ENCODE measurements around the gene PSEN1. TPM values are rescaled to one million over a fixed set of nuclear protein-coding genes. Genes with fewer than 3 reads are reported as not detected.

The PSEN1 gene
- total RNA-seq, 1 donor from 2014 or later: 31.7 TPM

DNA sequence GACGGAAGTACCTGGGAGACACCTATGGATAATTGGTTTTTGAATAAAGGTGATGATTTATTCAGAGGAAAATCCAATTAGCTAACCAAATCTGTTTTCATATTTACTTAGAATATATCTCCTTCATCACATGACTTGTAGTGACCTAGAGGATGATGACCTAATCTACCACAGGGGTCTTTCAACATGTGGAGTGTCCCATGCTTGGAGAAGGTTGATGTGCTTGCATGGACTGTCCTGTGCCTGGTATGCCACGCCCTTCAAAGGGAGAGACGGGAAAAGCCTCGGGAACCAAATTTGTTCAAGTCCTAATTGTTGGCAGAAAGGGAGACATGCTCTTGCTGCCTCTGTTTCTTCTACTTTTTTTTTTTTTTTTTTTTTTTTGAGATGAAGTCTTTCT is 89.2 kb downstream of the PSEN1 start:
- TF ChIP-seq, protein P1, sequence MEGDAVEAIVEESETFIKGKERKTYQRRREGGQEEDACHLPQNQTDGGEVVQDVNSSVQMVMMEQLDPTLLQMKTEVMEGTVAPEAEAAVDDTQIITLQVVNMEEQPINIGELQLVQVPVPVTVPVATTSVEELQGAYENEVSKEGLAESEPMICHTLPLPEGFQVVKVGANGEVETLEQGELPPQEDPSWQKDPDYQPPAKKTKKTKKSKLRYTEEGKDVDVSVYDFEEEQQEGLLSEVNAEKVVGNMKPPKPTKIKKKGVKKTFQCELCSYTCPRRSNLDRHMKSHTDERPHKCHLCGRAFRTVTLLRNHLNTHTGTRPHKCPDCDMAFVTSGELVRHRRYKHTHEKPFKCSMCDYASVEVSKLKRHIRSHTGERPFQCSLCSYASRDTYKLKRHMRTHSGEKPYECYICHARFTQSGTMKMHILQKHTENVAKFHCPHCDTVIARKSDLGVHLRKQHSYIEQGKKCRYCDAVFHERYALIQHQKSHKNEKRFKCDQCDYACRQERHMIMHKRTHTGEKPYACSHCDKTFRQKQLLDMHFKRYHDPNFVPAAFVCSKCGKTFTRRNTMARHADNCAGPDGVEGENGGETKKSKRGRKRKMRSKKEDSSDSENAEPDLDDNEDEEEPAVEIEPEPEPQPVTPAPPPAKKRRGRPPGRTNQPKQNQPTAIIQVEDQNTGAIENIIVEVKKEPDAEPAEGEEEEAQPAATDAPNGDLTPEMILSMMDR (conservative IDR thresholded peaks at IDR 0.05; ENCODE audit: low read depth, low read length): no peak
- no peak overlapping the region for H3K4me3 ChIP-seq (ENCODE audit: low read depth, low read length)

DNA sequence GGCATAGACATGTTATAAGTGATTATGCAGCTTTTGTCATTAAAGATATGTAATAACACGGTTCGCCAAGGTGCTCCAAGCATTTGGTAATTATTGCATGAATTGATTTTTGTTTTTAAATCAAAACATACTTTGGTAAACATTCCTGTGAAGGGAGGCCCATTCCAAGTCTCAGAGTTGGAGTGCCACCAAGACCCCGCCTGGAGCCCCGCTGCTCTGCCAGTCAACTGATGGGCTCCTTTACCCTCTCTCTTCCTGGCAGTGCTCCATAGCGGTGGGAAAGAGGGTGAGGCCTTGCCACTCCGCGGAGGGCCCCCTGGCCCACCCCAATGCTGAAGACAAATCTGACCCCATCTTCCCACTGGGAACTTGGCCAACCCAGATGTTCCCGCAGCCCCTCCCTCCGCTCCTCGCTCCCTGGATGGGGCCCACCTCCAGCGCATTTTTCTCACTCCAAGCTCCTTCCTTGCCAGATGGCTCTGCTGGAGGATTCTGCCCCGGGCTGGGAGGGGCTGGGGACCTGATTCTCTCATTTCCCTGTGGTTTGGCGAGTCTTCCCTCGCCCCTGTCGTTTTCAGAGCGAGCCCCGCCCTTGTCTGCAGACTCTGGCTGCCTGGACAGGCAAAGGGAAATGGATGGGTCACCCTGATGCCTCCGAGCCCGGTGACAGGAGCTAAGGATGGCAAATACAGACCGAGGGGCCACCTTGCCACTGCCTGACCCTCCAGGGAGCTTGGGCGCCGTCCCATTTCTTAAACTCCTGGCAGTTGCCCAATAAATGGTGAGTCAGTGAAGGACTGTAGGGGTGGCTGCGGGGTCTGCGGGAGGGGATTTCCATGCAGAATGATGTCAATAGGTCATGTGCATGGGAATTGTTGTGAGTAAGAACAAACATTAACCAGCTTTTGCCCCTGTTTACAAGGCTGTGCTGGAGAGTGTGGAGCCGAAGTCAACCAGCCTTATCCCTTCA is 91.8 kb downstream of the PSEN1 start:
- TF ChIP-seq, protein P1 (conservative IDR thresholded peaks at IDR 0.05; ENCODE audit: low read depth, low read length): no peak
- DNase-seq (ENCODE audit: low read depth): peak; percentile 97
- peak overlapping the region; percentile 21 for H3K4me3 ChIP-seq (ENCODE audit: low read depth, low read length)

More for the DNA sequence above, 89.2 kb downstream of the PSEN1 start:
- no peak for DNase-seq (ENCODE audit: low read depth)

DNA sequence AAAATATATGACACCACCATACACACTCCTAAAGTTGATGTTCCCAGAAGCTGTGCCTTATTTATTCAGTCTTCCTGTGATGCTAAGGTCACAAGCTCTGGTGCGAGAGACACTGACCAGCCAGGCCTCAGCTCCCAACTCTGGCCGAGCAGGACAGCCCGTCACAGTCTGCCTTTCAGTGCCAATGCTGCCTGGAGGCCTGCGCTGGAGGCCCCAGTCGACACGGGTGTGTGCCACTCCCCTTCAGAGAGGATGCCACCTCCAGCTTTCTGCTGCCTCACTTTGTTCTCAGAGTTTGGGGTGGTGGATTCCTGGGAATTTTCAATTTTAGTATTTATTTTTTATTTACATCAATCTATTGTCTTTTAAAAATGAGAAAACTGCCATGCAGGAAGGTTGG is 93.7 kb downstream of the PSEN1 start:
- TF ChIP-seq, protein P1 (conservative IDR thresholded peaks at IDR 0.05; ENCODE audit: low read depth, low read length): no peak
- no peak overlapping the region for H3K4me3 ChIP-seq (ENCODE audit: low read depth, low read length)
- no peak for DNase-seq (ENCODE audit: low read depth)

DNA sequence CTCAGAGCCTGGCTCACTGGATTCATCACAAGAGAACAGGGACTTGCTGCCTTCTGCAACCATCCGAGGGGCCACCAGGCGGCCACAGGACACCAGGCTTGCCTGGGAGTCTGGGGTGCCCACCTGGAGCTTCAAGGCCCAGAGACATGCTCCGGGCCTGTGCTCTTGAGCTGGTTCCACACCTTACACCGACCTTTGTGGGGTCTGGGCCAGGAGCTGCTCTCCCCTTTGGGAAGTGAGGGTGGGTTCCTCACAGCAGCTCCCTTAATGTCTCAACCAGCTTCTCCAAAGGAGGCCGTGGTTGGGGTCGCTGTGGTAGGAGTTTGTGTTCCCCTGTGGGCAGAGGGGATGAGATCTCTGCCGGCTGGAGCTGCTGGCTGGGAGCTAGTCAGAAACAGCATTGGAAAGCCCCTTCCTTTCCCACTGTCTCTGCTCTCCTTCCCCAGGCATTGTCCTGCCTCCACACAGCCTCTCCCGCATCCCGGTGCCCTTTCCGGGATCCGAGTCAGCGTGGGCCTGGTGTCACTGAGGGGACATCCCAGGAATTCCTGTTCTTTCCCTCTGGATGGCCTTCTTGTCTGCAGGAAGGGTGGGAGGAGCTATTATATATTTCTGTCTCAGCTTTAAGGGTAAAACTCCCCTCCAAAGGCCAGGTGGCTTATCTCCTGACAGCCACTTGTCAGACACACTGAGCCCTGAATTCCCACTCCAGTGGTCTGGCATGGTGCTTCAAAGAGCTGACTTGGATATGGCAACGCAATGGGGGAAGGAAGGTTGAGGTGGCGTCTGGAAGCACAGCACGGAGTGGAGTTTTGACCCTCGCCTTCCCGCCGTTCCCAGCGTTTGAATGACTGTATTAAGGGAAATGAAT is 95.9 kb downstream of the PSEN1 start:
- TF ChIP-seq, protein P1 (conservative IDR thresholded peaks at IDR 0.05; ENCODE audit: low read depth, low read length): peak; percentile 47
- no peak overlapping the region for H3K4me3 ChIP-seq (ENCODE audit: low read depth, low read length)
- DNase-seq (ENCODE audit: low read depth): no peak

DNA sequence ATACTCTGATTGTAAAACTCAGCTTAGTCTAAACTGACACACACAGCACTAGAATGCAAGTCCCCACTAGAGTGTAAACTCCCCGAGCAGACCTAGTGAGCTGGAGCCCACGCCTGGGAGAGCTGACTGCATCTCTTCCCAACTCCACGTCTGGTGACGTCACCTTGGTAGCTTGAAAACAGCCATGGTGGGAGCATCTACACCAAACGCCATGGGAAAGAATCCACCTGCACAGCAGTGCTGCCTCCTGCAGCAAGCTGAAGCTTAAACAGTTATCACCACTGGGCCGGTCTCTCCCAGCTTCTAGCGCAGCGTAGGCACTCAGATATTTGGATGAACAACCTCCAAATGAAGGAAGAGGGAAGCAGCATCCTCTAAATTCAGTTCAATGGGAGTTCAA is 96.7 kb downstream of the PSEN1 start:
- no peak for DNase-seq (ENCODE audit: low read depth)
- H3K4me3 ChIP-seq (ENCODE audit: low read depth, low read length): no peak overlapping the region
- TF ChIP-seq, protein P1 (conservative IDR thresholded peaks at IDR 0.05; ENCODE audit: low read depth, low read length): no peak

DNA sequence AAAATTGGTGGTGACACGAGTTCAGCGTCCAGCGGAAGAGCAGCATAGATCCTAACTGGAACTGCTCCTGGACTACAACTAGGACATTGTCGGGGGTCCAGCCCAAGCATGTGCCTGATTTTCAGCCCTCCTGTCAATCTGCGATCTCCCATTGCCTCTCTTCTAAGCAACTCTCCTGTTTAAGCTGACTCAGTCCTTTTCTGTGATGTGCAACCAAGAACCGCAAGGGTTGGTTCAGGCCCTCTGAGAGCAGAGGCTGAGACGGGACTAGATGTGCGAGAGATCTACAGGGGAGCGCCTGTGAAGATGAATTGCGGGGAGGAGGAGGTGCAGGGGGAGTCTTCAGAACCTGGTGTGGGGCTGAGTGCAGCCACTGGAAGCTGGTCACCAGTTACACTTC is 97.3 kb downstream of the PSEN1 start:
- no peak for DNase-seq (ENCODE audit: low read depth)

More for the DNA sequence above, 97.3 kb downstream of the PSEN1 start:
- H3K4me3 ChIP-seq (ENCODE audit: low read depth, low read length): no peak overlapping the region
- TF ChIP-seq, protein P1 (conservative IDR thresholded peaks at IDR 0.05; ENCODE audit: low read depth, low read length): no peak

Data from epithelial cell of proximal tubule (primary cell).